Calu3 (cell line): ENCODE data around the gene TRIM40. TPM values are rescaled to one million over a fixed set of nuclear protein-coding genes. Genes with fewer than 3 reads are reported as not detected.
A peak's percentile ranks its signal among the peaks of the same experiment; 100 is the strongest.

Source experiments
- BruUV-seq: library from RNA; stranded (reverse); fragments of 400-500 nt; replicated peaks from 2 replicates; lab custom pipeline; 2021; lab: Mats Ljungman, UMichigan
- CTCF ChIA-PET: fragments of 300-600 bp; sonication (Branson Sonifier 250); formaldehyde crosslinking; loops from one replicate; lab custom pipeline; 2022; ENCODE audit warnings: antibody characterized with exemption; lab: Charles Lee
- DNase-seq: peaks from one replicate; pipeline ENCODE4 v3.0.0; 2022
- H3K27ac Mint-ChIP-seq: one replicate; pipeline ENCODE4 v1.8.0; 2022; ENCODE audit warnings: mixed read lengths; ENCODE audit not compliant: unreplicated experiment
- H3K27me3 Mint-ChIP-seq: one replicate; pipeline ENCODE4 v1.8.0; 2022; ENCODE audit warnings: mixed read lengths; ENCODE audit not compliant: unreplicated experiment
- H3K36me3 Mint-ChIP-seq: one replicate; pipeline ENCODE4 v1.8.0; 2022; ENCODE audit warnings: mild to moderate bottlenecking, moderate library complexity, mixed read lengths; ENCODE audit not compliant: insufficient read depth, unreplicated experiment
- H3K4me1 Mint-ChIP-seq: one replicate; pipeline ENCODE4 v1.8.0; 2022; ENCODE audit warnings: mild to moderate bottlenecking, low read depth, mixed read lengths; ENCODE audit not compliant: unreplicated experiment
- H3K4me3 Mint-ChIP-seq: one replicate; pipeline ENCODE4 v1.8.0; 2022; ENCODE audit warnings: mild to moderate bottlenecking, low read depth, moderate library complexity, mixed read lengths; ENCODE audit not compliant: unreplicated experiment
- H3K9me3 Mint-ChIP-seq: one replicate; pipeline ENCODE4 v1.8.0; 2022; ENCODE audit warnings: low read depth, mixed read lengths; ENCODE audit not compliant: unreplicated experiment
- CTCF ChIP-seq: fragments of 200-600 bp; IDR thresholded peaks from one replicate; pipeline ENCODE4 v1.8.0; 2022; ENCODE audit warnings: antibody characterized with exemption; ENCODE audit not compliant: unreplicated experiment
- intact Hi-C: fragments of 100-400 bp; cut with micrococcal nuclease; formaldehyde crosslinking; loops from one replicate; pipeline ENCODE4 v1.10.0; 2022; ENCODE audit not compliant: unreplicated experiment
- total RNA-seq: library from RNA; stranded (reverse); gene quantifications from 2 replicates; pipeline ENCODE4 v1.2.3, GENCODE V29; 2022

Gene TRIM40
- total RNA-seq, 1 experiment from 2014 or later, result not detected

- Mint-ChIP-seq H3K36me3 (peaks cover 63% of the 10 kb centered on the region), H3K4me1 (peaks cover 78% of the 10 kb centered on the region), H3K27me3 (no peaks in the 10 kb centered on the region), H3K9me3 (no peaks in the 10 kb centered on the region), H3K4me3 (peak overlapping the region; percentile 87), H3K27ac (peak overlapping the region; percentile 66)
- TF ChIP-seq CTCF, result no peak
- no peak for DNase-seq
- intact Hi-C loops, result no loop called here
- CTCF ChIA-PET, result no interaction called here
- no TSS peak for BruUV-seq
Observed at GRCh38 chr6:30100154-30100553, 35.8 kb upstream of the TRIM40 start.

- intact Hi-C loops, result no loop called here
- Mint-ChIP-seq H3K4me1 (peaks cover 71% of the 10 kb centered on the region), H3K9me3 (no peaks in the 10 kb centered on the region), H3K27me3 (no peaks in the 10 kb centered on the region), H3K36me3 (peaks cover 69% of the 10 kb centered on the region), H3K4me3 (peak overlapping the region; percentile 87), H3K27ac (peak overlapping the region; percentile 92)
- no peak for TF ChIP-seq CTCF
- BruUV-seq, result no TSS peak
- DNase-seq, result peak; percentile 86
- CTCF ChIA-PET, result interaction anchor here (0.9 to 6.4 kb wide), 5 partner anchors 24 to 70 kb away, joined by 3 to 168 read pairs (median 3); partner anchors contain the start of gene TRIM15
Observed at GRCh38 chr6:30100585-30101443, 35.1 kb upstream of the TRIM40 start.

- Mint-ChIP-seq H3K9me3 (no peaks in the 10 kb centered on the region), H3K36me3 (peaks cover 78% of the 10 kb centered on the region), H3K4me1 (peaks cover 67% of the 10 kb centered on the region), H3K4me3 (peak overlapping the region; percentile 87), H3K27me3 (no peaks in the 10 kb centered on the region), H3K27ac (peak overlapping the region; percentile 92)
- peak; percentile 95 for DNase-seq
- intact Hi-C loops, result loop anchor here (2.0 kb wide), 1 partner anchor 35 kb away; the partner anchor contains the start of gene PPP1R11
- CTCF ChIA-PET, result interaction anchor here (0.7 to 6.4 kb wide), 13 partner anchors 10 to 452 kb away, joined by 3 to 168 read pairs (median 3); partner anchors contain the start of genes TRIM15 and TRIM31
- TSS peak; percentile 71 for BruUV-seq
- TF ChIP-seq CTCF, result no peak
Observed at GRCh38 chr6:30101444-30102413, 34.2 kb upstream of the TRIM40 start.

GRCh38 chr6:30102414-30102969 is 33.4 kb upstream of the TRIM40 start:
- no peaks in the 10 kb centered on the region for H3K9me3 Mint-ChIP-seq
- peaks cover 61% of the 10 kb centered on the region for H3K4me1 Mint-ChIP-seq
- no peak for DNase-seq
- no peak for TF ChIP-seq CTCF
- H3K27ac Mint-ChIP-seq, result peak overlapping the region; percentile 70
- no TSS peak for BruUV-seq
- CTCF ChIA-PET, result interaction anchor here (0.8 to 6.4 kb wide), 19 partner anchors 10 to 453 kb away, joined by 3 to 168 read pairs (median 4); partner anchors contain the start of genes TRIM26, TRIM31 and TRIM40
- intact Hi-C loops, result loop anchor here (2.0 kb wide), 1 partner anchor 36 kb away; the partner anchor contains the start of gene PPP1R11
- peaks cover 86% of the 10 kb centered on the region for H3K36me3 Mint-ChIP-seq
- no peaks in the 10 kb centered on the region for H3K27me3 Mint-ChIP-seq
- H3K4me3 Mint-ChIP-seq, result peak overlapping the region; percentile 87
